OCI-LY7 (cell line): ENCODE measurements around the gene NAALADL2.

Source experiments
- EZH2phosphoT487 ChIP-seq: fragments of 200-600 bp; sonication (generic); IDR thresholded peaks from 2 replicates; pipeline ENCODE4 v1.6.1; 2018; ENCODE audit warnings: low read depth, borderline replicate concordance, mild to moderate bottlenecking, mixed run types, antibody characterized with exemption, low read length, moderate library complexity, mixed read lengths
- TF ChIP-seq, protein P1 (sequence below): fragments of 200-600 bp; sonication (generic); conservative IDR thresholded peaks from 2 replicates; pipeline ENCODE4 v1.5.1; 2014; ENCODE audit warnings: mild to moderate bottlenecking, antibody characterized with exemption, low read length, moderate library complexity, mixed read lengths

DNA sequence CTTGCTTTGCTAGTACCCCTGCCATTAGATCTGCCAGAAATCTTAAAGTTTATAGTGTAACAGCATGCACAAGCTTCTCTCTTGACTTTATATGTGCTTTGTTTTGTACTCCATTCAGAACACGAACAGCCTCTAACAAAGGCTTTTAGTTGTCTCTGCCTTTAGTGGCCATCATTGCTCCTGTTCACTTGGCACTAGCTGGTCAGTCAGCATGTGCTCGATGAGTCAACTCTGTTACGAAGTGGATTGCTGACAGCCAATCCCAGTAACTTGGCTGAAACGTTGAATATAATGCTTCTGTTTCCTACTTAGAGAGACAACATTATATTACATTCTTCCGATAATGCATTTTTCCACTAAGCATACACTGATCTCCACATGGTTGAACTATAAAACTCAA, 349.2 kb downstream of the NAALADL2 start:
- TF ChIP-seq, protein P1, sequence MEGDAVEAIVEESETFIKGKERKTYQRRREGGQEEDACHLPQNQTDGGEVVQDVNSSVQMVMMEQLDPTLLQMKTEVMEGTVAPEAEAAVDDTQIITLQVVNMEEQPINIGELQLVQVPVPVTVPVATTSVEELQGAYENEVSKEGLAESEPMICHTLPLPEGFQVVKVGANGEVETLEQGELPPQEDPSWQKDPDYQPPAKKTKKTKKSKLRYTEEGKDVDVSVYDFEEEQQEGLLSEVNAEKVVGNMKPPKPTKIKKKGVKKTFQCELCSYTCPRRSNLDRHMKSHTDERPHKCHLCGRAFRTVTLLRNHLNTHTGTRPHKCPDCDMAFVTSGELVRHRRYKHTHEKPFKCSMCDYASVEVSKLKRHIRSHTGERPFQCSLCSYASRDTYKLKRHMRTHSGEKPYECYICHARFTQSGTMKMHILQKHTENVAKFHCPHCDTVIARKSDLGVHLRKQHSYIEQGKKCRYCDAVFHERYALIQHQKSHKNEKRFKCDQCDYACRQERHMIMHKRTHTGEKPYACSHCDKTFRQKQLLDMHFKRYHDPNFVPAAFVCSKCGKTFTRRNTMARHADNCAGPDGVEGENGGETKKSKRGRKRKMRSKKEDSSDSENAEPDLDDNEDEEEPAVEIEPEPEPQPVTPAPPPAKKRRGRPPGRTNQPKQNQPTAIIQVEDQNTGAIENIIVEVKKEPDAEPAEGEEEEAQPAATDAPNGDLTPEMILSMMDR, result no peak
- no peak for TF ChIP-seq EZH2phosphoT487
